DOHH2 (cell line): Measurements from ENCODE around the gene SNX11.

ENCODE experiments used
- H3F3A ChIP-seq: fragments of 200-600 bp; sonication (generic), shearing (Covaris generic); 2 replicates; pipeline ENCODE4 v1.6.0; 2016; ENCODE audit warnings: antibody characterized with exemption, mild to moderate bottlenecking; ENCODE audit not compliant: control insufficient read depth, insufficient read depth
- H3K27ac ChIP-seq: fragments of 200-600 bp; sonication (generic); 2 replicates; pipeline ENCODE4 v1.5.1; 2014; ENCODE audit warnings: low read depth, mild to moderate bottlenecking, low read length, moderate library complexity
- H3K27me3 ChIP-seq: fragments of 200-600 bp; sonication (generic); 2 replicates; pipeline ENCODE4 v1.6.1; 2014; ENCODE audit warnings: mild to moderate bottlenecking, low read length, mixed read lengths; ENCODE audit not compliant: control insufficient read depth
- H3K36me3 ChIP-seq: fragments of 200-600 bp; sonication (generic); 2 replicates; pipeline ENCODE4 v1.6.1; 2014; ENCODE audit warnings: mild to moderate bottlenecking, low read length, moderate library complexity, mixed read lengths; ENCODE audit not compliant: control insufficient read depth
- H3K4me1 ChIP-seq: fragments of 200-600 bp; sonication (generic); 2 replicates; pipeline ENCODE4 v1.6.1; 2014; ENCODE audit warnings: mild to moderate bottlenecking, low read length, mixed read lengths; ENCODE audit not compliant: control insufficient read depth
- H3K4me2 ChIP-seq: fragments of 200-600 bp; sonication (generic); 2 replicates; pipeline ENCODE4 v1.6.0; 2014; ENCODE audit warnings: mild to moderate bottlenecking, low read length, moderate library complexity
- H3K4me3 ChIP-seq: fragments of 200-600 bp; sonication (generic); 2 replicates; pipeline ENCODE4 v1.5.1; 2014; ENCODE audit warnings: mild to moderate bottlenecking, low read length, mixed read lengths
- H3K79me2 ChIP-seq: fragments of 200-600 bp; sonication (generic); 2 replicates; pipeline ENCODE4 v1.6.1; 2014; ENCODE audit warnings: mild to moderate bottlenecking, low read length, mixed read lengths; ENCODE audit not compliant: control insufficient read depth
- H3K9me2 ChIP-seq: fragments of 200-600 bp; sonication (generic); replicated peaks from 2 replicates; pipeline ENCODE4 v1.6.1; 2014; ENCODE audit warnings: mild to moderate bottlenecking, low read length, mixed read lengths; ENCODE audit not compliant: control insufficient read depth
- H3K9me3 ChIP-seq: fragments of 200-600 bp; sonication (generic); 2 replicates; pipeline ENCODE4 v1.6.1; 2014; ENCODE audit warnings: antibody characterized with exemption, low read length, mixed read lengths; ENCODE audit not compliant: control insufficient read depth, insufficient read depth
- H4K20me1 ChIP-seq: fragments of 200-600 bp; sonication (generic); 2 replicates; pipeline ENCODE4 v1.6.0; 2014; ENCODE audit warnings: low read depth, mild to moderate bottlenecking, antibody characterized with exemption, low read length, moderate library complexity; ENCODE audit not compliant: control insufficient read depth, insufficient read depth
- CTCF ChIP-seq: fragments of 200-600 bp; sonication (generic); IDR thresholded peaks from one replicate; pipeline ENCODE4 v1.5.1; 2014; ENCODE audit warnings: antibody characterized with exemption, mild to moderate bottlenecking, low read depth, low read length; ENCODE audit not compliant: poor library complexity, severe bottlenecking
- EZH2phosphoT487 ChIP-seq: fragments of 200-600 bp; sonication (generic); IDR thresholded peaks from 2 replicates; pipeline ENCODE4 v1.6.1; 2017; ENCODE audit warnings: borderline replicate concordance, mild to moderate bottlenecking, antibody characterized with exemption, low read length, moderate library complexity, mixed read lengths

The SNX11 gene

DNA sequence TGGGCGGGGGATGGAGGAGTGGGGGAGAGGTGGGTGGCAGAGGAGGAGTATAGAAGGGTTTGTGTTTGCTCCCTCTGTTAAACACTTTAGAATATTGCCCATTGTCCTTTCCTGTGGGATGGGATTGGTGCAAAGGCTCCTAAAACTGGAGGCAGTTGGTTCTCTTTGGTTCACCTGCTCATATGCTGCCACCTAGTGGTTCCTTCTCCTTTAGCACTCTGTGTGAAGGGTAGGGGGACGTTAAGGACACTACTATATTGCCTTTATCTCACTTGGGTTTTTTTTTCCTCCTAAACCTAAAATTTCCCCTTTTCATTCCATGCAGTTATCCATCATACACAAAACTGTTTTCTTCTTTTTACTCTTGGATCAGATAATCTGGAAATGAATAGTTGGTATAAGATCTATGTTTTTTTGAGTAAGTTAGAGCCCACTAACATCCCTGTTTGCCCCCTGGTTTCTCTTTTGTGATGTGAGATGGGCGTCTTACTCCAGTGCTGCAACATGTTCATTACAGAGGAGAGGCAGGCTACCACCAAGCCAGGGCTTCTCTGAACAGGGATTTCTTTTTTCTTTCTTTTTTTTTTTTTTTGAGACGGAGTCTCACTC, 23.8 kb downstream of the SNX11 start:
- Histone ChIP-seq H3F3A (no peaks in the 10 kb centered on the region), H3K4me3 (no peak overlapping the region), H3K36me3 (no peaks in the 10 kb centered on the region), H3K27ac (no peak overlapping the region), H4K20me1 (no peaks in the 10 kb centered on the region), H3K27me3 (no peaks in the 10 kb centered on the region), H3K9me3 (no peaks in the 10 kb centered on the region), H3K4me1 (no peaks in the 10 kb centered on the region), H3K9me2 (no peaks in the 10 kb centered on the region), H3K79me2 (no peaks in the 10 kb centered on the region), H3K4me2 (no peak overlapping the region)
- no peak for TF ChIP-seq EZH2phosphoT487
- peak; percentile 76 for TF ChIP-seq CTCF

- H3K27me3 ChIP-seq: no peaks in the 10 kb centered on the region
- H3F3A ChIP-seq: no peaks in the 10 kb centered on the region
- H3K36me3 ChIP-seq: no peaks in the 10 kb centered on the region
- H3K4me2 ChIP-seq: no peak overlapping the region
- TF ChIP-seq CTCF (no peak), EZH2phosphoT487 (no peak)
- H3K9me2 ChIP-seq: no peaks in the 10 kb centered on the region
- no peak overlapping the region for H3K27ac ChIP-seq
- no peaks in the 10 kb centered on the region for H4K20me1 ChIP-seq
- H3K79me2 ChIP-seq: no peaks in the 10 kb centered on the region
- no peaks in the 10 kb centered on the region for H3K4me1 ChIP-seq
- H3K4me3 ChIP-seq: no peak overlapping the region
- no peaks in the 10 kb centered on the region for H3K9me3 ChIP-seq
These were observed 24.8 kb downstream of the SNX11 start for GRCh38 chr17:48132385-48132784.

DNA sequence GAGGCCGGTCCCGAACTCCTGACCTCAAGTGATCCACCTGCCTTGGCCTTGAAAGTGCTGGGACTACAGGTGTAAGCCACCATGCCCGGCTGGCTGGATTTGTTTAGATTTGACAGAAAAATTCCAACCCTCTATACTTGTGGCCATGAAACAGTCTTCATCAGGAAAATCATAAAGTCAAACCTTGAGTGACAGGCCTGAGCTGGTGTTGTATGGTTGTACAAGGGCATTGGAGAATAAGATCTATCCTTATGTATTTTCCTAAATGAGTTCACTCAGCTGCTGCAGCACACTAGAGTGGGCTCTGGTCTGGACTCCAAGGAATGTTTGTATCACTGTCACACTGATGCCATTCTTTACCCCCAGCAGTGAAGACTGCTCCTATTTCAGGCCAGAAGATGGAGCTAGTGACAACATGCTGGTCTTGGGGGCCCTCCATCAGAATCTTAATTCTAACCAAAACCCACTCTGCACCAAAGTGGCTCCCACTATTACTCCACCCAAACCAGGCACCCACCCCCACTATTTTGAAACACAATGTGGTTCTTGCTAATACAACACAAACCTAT, 27.4 kb downstream of the SNX11 start:
- no peak overlapping the region for H3K4me2 ChIP-seq
- TF ChIP-seq CTCF: peak; percentile 45
- no peak for TF ChIP-seq EZH2phosphoT487
- H3K27ac ChIP-seq: no peak overlapping the region
- 0 out of 2 replicates have a peak, but pooled peaks cover 4% of the 10 kb centered on the region for H3K4me1 ChIP-seq
- no peaks in the 10 kb centered on the region for H3K79me2 ChIP-seq
- H3K9me3 ChIP-seq: no peaks in the 10 kb centered on the region
- no peaks in the 10 kb centered on the region for H3F3A ChIP-seq
- H3K9me2 ChIP-seq: no peaks in the 10 kb centered on the region
- H3K36me3 ChIP-seq: no peaks in the 10 kb centered on the region
- H3K4me3 ChIP-seq: no peak overlapping the region
- peaks cover 6% of the 10 kb centered on the region for H3K27me3 ChIP-seq
- H4K20me1 ChIP-seq: no peaks in the 10 kb centered on the region
